Kidney capillary endothelial cell (primary cell): Measurements from ENCODE around the gene TPP1.
A peak's percentile ranks its signal among the peaks of the same experiment; 100 is the strongest.

Source experiments
- DNase-seq: peaks from one replicate; pipeline ENCODE4 v3.0.0-alpha.2; 2018; ENCODE audit warnings: low spot score

TPP1 gene

GRCh38 chr11:6646918-6647679, 27.9 kb upstream of the TPP1 start:
- DNase-seq: peak; percentile 68

GRCh38 chr11:6646576-6646917, 27.3 kb upstream of the TPP1 start:
- DNase-seq: peak; percentile 54

- peak; percentile 88 for DNase-seq
These were observed 26.8 kb upstream of the TPP1 start for GRCh38 chr11:6646071-6646470.

GRCh38 chr11:6642957-6643356, 23.7 kb upstream of the TPP1 start:
- peak; percentile 92 for DNase-seq

GRCh38 chr11:6640985-6641701, 21.9 kb upstream of the TPP1 start:
- DNase-seq: no peak

- DNase-seq: no peak
These were observed 21.1 kb upstream of the TPP1 start for GRCh38 chr11:6640036-6640984.

GRCh38 chr11:6638429-6638828, 19.2 kb upstream of the TPP1 start:
- no peak for DNase-seq

GRCh38 chr11:6637871-6638270, 18.6 kb upstream of the TPP1 start:
- DNase-seq: no peak

GRCh38 chr11:6636480-6636879, 17.3 kb upstream of the TPP1 start:
- no peak for DNase-seq

- DNase-seq: peak; percentile 99
These were observed 16.1 kb upstream of the TPP1 start for GRCh38 chr11:6635082-6635932.

- no peak for DNase-seq
These were observed 15.3 kb upstream of the TPP1 start for GRCh38 chr11:6634534-6634933.

- DNase-seq: no peak
These were observed 14.5 kb upstream of the TPP1 start for GRCh38 chr11:6633422-6634408.

GRCh38 chr11:6632116-6633073, 13.2 kb upstream of the TPP1 start:
- no peak for DNase-seq

- DNase-seq: no peak
These were observed 12.2 kb upstream of the TPP1 start for GRCh38 chr11:6631361-6631890.

GRCh38 chr11:6630632-6631291, 11.5 kb upstream of the TPP1 start:
- no peak for DNase-seq

- DNase-seq: no peak
These were observed 10.8 kb upstream of the TPP1 start for GRCh38 chr11:6629892-6630631.

GRCh38 chr11:6629573-6629891, 10.3 kb upstream of the TPP1 start:
- DNase-seq: no peak

- no peak for DNase-seq
These were observed 9.3 kb upstream of the TPP1 start for GRCh38 chr11:6628526-6628925.
